SK-N-MC (cell line): ENCODE data around the gene PDCL2.

Experiments
- FOXP2 ChIP-seq: optimal IDR thresholded peaks from 2 replicates; pipeline ENCODE3; 2011; ENCODE audit warnings: mild to moderate bottlenecking, moderate library complexity; ENCODE audit not compliant: insufficient read depth; ENCODE audit errors: extremely low read length, control extremely low read depth
- POLR2AphosphoS5 ChIP-seq: IDR thresholded peaks from 2 replicates; pipeline ENCODE4 v1.6.1; 2012; ENCODE audit warnings: mild to moderate bottlenecking, low read depth, low read length, borderline replicate concordance

DNA sequence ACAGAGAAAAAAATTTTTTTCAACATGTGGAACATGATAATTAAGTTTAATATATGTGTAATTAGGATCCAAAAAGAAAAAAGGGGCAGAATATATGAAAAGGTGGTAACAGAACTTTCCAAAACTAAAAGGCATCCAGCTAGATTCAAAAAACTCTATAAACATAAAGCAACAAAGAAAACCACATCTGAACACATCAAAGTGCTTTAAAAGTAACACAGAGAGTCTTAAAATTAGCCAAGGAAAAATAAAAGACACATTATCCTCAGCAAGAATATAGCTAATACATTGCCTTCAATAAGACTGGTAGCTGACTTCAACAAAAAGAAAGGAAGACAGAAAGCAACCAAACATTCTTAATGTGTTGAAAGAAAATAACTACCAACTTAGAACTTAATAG lies 53.5 kb downstream of the PDCL2 start:
- TF ChIP-seq POLR2AphosphoS5 (no peak), FOXP2 (no peak)
